A673 (cell line): ENCODE data around the gene NCAPD2.

Source experiments
- CTCF ChIP-seq: fragments of 300-800, 200-600 bp; sonication (generic); conservative IDR thresholded peaks from 2 replicates; pipeline ENCODE4 v1.5.1; 2017; ENCODE audit warnings: low read depth, mild to moderate bottlenecking, antibody characterized with exemption, low read length, moderate library complexity, mixed read lengths
- EZH2 ChIP-seq: fragments of 200-600 bp; sonication (generic); IDR thresholded peaks from 2 replicates; pipeline ENCODE4 v1.6.1; 2017; ENCODE audit warnings: borderline replicate concordance, low read depth, mild to moderate bottlenecking, mixed read lengths, antibody characterized with exemption, low read length; ENCODE audit not compliant: poor library complexity, severe bottlenecking

DNA sequence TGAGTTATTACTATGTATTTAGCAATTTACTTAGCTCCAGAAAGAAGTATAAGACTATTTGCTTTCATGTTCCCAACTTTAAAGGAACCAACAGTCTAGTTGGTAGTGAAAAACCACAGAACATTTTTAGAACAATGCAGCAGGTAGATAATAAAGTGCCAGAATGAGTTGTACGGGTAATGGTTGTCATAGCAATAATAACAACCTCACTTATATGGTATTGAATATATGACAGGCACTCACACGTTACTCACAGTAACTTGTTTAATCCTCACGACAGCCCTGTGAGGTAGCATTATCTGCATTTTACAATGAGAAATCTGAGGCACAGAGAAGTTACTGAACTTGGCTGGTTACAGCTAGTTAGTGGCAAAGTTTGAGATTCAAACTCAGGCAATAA, 29.8 kb downstream of the NCAPD2 start:
- no peak for TF ChIP-seq EZH2
- no peak for TF ChIP-seq CTCF
